HG03558 (cell line): ENCODE data around the gene TDRD12.
A peak's percentile ranks its signal among the peaks of the same experiment; 100 is the strongest.

Experiments used
- ATAC-seq: cut with Tn5 transposase; IDR thresholded peaks from one replicate; pipeline ENCODE4 v1.9.1; 2021; ENCODE audit warnings: moderate number of reproducible peaks; ENCODE audit not compliant: unreplicated experiment; ENCODE audit errors: extremely low read depth

TDRD12 gene

GRCh38 chr19:32719611-32720059 lies at the start of gene TDRD12:
TSS of gene TDRD12 (plus strand) at chr19:32719767. CDS start at chr19:32720073, 306 bp downstream.
- no peak for ATAC-seq

- ATAC-seq: no peak
Observed at GRCh38 chr19:32671883-32672593, 47.5 kb upstream of the TDRD12 start.

GRCh38 chr19:32672841-32673240 lies 46.7 kb upstream of the TDRD12 start:
- ATAC-seq: no peak

GRCh38 chr19:32673573-32673972 lies 46.0 kb upstream of the TDRD12 start:
- no peak for ATAC-seq

- ATAC-seq: no peak
Observed at GRCh38 chr19:32674153-32674930, 45.2 kb upstream of the TDRD12 start.

GRCh38 chr19:32674931-32675719 lies 44.4 kb upstream of the TDRD12 start, which contains the start of gene ANKRD27:
TSS of gene ANKRD27 (minus strand) at chr19:32675180. CDS start at chr19:32659015, 16,165 bp downstream.
- peak; percentile 98 for ATAC-seq

- ATAC-seq: no peak
Observed at GRCh38 chr19:32675720-32676185, 43.8 kb upstream of the TDRD12 start, which contains the start of gene RGS9BP. TSS of gene RGS9BP (plus strand) at chr19:32675848. CDS start at chr19:32676264, 416 bp downstream.

- ATAC-seq: no peak
Observed at GRCh38 chr19:32676186-32676894, 43.2 kb upstream of the TDRD12 start.

GRCh38 chr19:32676895-32677359 lies 42.6 kb upstream of the TDRD12 start:
- ATAC-seq: no peak

- ATAC-seq: no peak
Observed at GRCh38 chr19:32677657-32678056, 41.9 kb upstream of the TDRD12 start.

GRCh38 chr19:32680986-32681385 lies 38.6 kb upstream of the TDRD12 start:
- no peak for ATAC-seq

- ATAC-seq: no peak
Observed at GRCh38 chr19:32682317-32682716, 37.2 kb upstream of the TDRD12 start.

GRCh38 chr19:32686847-32687475 lies 32.6 kb upstream of the TDRD12 start:
- ATAC-seq: no peak

GRCh38 chr19:32687681-32688080 lies 31.9 kb upstream of the TDRD12 start:
- ATAC-seq: no peak

GRCh38 chr19:32688311-32688710 lies 31.3 kb upstream of the TDRD12 start:
- no peak for ATAC-seq

GRCh38 chr19:32691291-32691951 lies 28.1 kb upstream of the TDRD12 start, which contains the start of gene NUDT19:
TSS of gene NUDT19 (plus strand) at chr19:32691821. CDS start at chr19:32691961, 140 bp downstream.
- ATAC-seq: peak; percentile 53

GRCh38 chr19:32691952-32692726 lies 27.4 kb upstream of the TDRD12 start:
- peak; percentile 29 for ATAC-seq

- no peak for ATAC-seq
Observed at GRCh38 chr19:32692727-32693061, 26.9 kb upstream of the TDRD12 start.
